Cerebellar nuclear complex (tissue), 1 donor: ENCODE results near the gene FAM83C.
"Not testable (repeated sequence)": the region's sequence is repeated elsewhere in the genome, so short reads cannot be mapped to it uniquely, and the experiment has no call there.

Experiments used
- DNase-seq, 2 experiments: peaks; one replicate each; lab custom pipeline; 2025; lab: John Stamatoyannopoulos, UW

FAM83C gene

DNA sequence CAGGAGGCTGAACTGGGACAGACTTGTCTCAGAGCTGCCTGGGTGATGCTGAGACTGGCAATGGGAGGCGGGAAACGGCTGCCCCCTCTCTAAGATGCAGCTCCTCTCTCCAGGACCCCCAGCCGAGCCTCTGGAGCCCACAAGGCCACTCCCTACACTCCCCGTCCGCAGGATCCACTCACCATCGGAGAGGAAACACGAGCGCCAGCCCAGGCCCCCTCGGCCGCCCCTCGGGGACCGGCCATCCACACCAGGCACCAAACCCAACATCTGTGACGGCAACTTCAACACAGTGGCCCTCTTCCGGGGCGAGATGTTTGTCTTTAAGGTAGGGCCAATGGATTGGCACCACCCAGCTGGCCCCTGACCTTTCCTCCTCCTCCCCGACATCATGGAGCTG is 25.1 kb downstream of the FAM83C start:
- no peak for DNase-seq

DNA sequence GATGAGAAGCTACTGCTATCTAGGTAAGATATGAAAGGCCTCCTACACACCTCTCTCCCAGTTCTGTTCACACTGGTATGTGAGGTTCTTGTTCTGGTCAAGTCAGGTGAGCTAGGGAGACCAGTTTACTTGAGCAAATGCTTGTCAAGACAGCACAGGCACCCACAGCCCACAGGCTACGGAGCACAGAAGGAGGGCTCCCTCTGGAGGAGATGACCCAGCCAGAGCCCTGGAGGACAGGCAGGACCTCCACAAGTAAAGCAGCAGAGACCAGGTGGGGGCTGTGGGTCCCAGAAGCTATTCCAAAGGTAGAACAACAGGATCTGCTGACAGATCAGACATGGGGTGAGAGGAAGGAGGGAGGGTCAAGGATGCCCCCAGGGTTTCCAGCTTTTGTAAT is 27.5 kb downstream of the FAM83C start:
- DNase-seq = no peak

DNA sequence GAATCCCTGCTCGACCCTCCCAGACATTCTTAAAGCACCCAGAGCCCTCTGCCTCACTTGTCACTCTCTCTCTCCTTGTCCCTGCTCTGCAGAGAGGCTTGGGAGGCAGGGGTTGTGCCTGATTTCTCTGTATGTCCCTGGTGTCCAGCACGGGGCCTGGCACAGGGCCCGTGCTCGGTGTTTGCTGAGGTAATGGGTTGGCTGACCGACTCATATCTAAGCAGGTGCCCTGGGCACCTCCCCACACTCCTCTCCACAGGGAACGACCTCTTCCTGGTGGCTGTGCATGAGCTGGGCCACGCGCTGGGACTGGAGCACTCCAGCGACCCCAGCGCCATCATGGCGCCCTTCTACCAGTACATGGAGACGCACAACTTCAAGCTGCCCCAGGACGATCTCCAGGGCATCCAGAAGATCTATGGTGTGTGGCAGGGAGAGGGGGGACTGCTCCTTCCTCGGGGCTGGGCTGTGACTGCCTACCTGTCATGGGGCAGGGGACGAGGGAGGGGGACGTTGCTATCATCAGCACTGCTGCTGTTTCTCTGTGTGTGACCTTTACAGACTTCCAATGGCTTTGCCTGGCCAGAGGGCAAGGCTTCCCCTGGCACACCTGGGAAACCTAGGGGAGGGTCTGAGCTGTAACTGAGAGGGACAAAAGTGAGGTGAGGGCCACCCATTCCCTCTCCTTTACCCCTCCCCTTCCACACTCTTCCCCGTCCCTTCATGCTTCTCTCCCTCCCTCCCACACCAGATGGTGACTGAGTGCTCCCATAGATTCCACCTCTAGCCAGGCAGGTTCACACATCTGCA is 28.5 kb downstream of the FAM83C start:
- DNase-seq = peak in 1 of 2 experiments; percentile 75

DNA sequence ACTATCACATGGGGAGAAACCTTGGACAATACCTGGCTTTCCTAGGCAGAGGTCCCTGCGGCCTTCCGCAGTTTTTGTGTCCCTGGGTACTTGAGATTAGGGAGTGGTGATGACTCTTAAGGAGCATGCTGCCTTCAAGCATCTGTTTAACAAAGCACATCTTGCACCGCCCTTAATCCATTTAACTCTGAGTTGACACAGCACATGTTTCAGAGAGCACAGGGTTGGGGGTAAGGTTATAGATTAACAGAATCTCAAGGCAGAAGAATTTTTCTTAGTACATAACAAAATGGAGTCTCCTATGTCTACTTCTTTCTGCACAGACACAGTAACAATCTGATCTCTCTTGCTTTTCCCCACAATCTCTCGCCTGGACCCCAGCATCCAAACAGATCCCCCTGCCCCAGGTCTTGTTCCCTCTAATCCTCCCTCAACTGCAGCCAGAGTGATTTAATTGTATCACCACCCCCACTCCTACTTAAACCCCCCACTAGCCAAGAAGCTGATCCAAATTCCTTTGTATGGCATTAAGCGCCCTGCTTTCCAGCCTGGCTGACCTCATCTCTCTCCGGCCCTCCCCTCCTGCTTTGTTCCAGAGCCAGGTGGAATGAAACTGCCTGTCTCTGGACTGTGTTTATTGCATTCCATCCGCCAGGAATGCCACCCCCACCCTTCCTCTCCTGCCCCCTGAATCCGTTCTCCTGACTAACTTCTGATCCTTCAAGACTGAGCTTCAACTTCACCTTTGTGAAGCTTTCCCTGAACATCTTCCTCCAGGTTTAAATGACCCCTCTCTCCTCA is 29.3 kb downstream of the FAM83C start:
- DNase-seq = peak in 1 of 2 experiments; percentile 84

DNA sequence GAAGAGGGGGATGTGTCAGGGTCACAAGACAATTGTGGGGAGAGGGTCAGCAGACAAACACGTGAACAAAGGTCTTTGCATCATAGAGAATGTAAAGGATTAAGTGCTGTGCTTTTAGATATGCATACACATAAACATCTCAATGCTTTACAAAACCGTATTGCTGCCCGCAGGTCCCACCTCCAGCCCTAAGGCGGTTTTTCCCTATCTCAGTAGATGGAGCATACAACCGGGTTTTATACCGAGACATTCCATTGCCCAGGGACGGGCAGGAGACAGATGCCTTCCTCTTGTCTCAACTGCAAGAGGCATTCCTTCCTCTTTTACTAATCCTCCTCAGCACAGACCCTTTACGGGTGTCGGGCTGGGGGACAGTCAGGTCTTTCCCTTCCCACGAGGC is 29.9 kb downstream of the FAM83C start:
- DNase-seq = not testable (repeated sequence)

DNA sequence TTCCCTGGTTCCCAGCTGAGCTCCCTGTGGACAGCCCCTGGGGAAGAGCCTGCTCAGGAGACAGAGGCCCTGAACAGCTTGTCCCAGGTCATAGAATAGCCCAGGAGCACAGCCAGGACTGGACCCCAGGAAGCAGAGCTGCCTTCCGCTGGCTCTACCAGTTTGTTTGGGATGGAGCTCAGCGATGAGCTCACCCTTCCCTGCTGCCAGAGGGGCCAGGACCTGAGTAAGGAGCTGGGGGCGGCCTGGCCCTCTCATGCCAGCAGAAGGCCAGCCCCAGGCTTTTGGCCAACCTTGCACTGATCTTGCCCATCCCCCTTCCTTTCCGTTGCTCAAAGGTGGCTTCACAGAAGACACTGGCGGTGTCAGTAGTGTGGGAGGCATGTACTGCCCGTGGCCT is 31.8 kb downstream of the FAM83C start:
- peak; percentile 66 to 77 for DNase-seq

DNA sequence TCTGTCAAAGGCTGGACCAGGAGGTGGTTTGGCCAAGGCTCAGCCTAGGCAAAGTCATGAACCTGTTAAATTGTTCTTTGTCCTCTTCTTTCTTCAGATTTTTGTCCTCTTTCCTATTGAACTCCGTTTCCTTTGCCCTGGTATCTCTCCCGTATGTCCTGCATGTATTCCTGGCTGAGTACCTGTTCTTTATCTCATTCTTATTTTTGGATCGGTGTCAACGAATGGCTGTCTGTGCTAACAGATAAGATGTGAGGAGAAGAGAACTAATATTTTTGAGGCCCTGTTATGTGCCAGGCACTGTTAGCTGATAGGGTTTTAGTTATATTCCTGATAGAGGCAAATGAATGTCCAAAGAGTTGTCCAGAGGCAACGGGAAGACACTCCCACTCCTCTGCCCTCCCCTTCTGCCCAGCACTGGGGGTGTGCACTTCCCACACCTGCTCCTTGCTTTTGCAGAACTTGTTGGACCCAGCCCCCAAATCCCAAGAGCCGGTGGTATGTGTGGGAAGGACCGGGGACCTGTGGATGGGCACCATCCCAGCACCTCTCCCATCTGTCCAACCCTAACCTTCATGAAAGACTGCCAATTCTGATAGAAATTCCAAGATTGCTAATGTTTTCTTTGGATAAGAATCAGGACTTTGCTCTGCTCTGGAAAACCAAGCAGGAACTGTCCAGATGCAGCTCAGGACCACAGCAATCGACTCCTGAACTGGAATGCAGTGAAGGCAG is 34.9 kb downstream of the FAM83C start:
- no peak for DNase-seq

DNA sequence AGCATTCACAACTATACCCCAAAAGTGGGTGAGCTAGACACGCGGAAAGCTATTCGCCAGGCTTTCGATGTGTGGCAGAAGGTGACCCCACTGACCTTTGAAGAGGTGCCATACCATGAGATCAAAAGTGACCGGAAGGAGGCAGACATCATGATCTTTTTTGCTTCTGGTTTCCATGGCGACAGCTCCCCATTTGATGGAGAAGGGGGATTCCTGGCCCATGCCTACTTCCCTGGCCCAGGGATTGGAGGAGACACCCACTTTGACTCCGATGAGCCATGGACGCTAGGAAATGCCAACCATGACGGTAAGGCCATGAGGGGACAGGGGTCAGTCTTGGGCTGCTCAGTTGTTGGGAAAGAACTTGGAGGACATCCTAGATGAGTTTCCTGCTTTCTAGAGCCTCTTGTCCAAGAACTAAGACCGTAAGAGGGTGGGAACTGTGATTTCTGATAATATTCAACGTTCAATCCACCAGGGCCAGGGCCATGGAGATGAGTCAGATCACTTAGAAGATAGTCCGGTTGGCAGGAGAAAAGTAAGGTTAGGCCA is 37.7 kb downstream of the FAM83C start:
- DNase-seq = no peak

DNA sequence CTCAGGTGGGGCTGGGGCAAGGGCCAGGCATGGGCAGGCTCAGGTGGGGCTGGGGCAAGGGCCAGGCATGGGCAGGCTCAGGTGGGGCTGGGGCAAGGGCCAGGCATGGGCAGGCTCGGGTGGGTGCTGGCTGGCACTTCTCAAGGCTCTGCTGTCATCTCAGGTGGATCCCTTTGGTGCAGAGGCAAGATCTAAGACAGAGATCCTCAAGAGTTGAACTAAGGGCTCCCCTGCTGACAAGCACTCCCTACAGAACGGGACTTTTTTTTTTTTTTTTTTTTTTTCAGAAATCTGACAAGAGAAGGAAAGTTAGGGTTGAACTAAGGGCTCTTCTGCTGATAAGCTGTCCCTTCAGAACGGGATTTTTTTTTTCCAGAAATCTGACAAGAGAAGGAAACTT is 39.2 kb downstream of the FAM83C start:
- DNase-seq = no peak

DNA sequence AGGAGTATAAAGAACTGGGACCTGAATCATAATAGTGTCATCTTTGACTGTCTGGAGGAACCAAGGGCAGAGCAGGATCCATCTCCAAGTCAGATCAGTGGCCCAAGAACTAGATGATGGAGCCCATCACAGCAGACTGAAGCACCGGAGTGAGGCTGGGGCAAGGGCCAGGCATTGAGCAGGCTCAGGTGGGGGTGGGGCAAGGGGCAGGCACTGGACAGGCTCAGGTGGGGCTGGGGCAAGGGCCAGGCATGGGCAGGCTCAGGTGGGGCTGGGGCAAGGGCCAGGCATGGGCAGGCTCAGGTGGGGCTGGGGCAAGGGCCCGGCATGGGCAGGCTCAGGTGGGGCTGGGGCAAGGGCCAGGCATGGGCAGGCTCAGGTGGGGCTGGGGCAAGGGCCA is 39.6 kb downstream of the FAM83C start:
- DNase-seq = not testable (repeated sequence)

DNA sequence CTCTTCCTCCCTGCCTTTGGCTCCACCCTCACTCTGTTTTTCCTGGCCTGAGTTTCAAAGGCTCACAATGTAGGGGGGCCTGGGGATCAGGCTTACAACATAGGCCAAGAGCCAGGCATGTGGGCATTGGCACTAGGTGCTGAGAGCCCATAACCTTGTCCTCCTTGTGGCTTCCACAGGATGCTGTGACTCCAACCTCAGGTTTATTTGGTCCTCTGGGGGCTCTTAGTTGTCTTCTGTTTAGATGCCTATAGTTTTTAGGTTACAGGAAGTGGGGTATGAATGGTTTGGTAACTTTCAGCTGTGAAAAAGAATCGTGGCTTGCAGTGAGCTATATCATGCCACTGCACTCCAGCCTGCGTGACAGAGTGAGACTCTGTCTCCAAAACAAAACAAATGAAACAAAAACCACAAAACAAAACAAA is 40.2 kb downstream of the FAM83C start:
- DNase-seq = no peak

DNA sequence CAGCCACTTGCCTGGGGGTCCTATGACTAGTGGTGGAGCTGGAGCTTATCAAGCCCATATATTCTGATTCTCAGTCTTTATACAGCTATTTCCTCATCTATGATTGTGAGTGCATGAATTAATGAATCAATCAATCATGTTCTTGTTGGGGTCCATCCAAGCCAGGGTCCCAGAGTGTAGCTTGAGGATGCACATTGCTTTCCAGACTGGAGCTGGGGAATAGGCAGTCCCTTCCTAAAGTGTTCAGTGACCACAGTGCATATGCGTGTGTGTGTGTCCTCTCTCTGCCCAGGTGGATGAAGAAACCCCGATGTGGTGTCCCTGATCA is 40.6 kb downstream of the FAM83C start:
- DNase-seq = no peak

DNA sequence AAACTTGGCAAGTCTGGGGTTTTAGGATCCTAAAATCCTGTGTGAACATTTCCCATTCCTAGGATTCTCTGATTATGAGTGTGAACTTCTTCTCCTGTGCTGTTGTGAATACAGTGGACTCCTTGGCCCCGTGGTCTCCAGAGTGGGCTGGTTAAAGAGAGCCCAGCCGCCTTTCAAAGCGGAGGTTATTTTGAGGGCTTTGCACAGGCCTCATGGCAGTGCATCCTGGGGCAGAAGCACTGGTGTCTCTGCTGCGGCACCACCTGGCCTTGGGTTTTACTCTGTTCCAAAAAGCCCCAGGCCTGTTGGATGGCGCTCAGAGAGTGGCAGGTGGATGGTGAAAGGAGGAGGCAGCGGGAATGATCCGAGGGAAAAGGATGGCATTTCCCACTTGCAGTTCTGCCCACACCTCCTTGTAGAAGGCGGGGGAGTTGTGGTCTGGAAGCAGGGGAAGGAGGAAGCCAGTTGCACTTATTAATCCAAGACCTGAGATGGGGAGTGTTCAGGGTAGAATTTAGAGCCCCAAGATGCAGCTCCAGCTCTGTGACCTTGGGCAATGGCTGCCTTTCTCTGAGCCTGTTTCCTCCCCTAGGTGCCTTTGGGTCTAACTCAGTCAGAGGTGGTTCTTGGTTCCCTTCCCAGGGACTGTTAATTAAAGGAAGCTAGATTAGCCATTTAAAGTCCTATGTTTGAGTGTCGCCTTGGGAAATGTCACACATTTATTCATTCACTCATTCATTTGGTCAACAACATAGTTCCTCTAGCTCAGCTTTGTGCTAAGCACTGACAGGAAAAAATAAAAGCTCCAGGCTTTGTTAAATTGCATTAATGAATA is 43.4 kb downstream of the FAM83C start:
- peak; percentile 72 to 97 for DNase-seq

DNA sequence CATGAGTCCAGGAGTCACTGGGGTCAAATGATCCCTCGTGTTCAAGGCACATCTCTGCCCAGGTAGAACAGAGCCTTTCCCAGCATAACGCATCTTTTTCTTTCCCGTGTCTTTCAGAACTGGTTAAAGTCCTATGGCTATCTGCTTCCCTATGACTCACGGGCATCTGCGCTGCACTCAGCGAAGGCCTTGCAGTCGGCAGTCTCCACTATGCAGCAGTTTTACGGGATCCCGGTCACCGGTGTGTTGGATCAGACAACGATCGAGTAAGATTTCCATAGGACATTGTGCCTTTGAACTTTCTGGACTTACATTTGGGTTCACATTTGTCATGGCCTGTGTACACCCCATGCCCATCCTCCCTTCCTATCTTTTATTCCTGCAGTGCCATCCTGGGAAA is 45.5 kb downstream of the FAM83C start:
- DNase-seq = no peak

DNA sequence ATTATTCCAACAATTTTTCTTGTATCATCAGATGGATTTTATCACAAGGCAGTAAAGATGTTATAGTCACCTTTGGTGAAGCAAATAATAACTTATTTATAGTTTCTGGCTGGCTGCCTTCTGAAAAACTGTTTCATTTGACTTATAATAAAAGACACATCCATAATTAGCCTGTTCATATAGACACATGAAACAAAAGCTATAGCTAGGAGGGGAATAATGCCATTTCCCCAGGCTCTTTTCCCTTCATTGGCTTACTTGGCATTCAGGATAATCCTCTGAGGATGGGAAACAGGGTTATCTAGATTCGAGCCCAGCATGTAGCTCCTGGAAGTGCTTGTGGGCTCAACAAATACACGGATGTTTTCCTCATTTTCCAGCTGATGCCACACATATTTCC is 48.2 kb downstream of the FAM83C start:
- DNase-seq = no peak

DNA sequence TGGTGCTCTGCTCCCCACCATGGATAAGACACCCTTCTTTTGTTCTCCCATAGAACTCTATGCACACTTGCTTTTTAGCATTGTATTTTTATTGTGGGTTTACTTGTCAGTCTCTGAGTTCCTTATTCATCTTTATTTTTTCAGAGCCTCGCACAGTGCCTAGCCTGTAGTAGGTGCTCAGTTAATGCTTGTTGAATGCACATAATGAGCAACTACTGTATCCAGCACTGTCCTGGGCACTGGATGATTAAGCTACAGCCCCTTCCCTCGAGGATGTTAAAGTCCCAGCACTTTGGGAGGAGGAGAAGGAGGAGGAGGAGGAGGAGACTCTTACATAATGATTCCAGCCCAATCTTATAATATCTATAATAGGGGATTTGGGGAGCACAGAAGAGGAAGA is 48.9 kb downstream of the FAM83C start:
- DNase-seq = no peak

DNA sequence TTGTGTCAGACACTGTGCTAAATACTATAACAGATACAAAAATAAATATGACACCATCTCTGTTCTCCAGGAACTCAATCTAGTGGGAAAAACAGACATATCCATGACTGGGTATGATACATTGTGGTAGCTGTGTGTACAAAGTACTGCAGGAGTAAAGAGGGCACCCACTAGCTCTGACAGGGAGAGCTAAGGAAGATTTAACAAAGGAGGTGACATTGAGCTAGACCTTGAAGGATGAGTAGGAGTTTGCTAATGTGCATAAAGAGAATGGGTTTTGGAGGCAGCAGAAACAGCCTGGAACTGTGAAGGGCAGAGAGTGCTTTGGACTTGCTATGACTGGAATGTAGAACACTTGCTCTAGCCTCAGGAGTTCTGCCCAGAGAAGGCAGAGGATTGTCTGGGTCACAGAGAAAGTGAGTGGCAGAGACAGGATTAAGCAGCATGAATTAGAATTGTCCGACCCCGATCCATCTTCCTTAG is 51.4 kb downstream of the FAM83C start:
- no peak for DNase-seq

DNA sequence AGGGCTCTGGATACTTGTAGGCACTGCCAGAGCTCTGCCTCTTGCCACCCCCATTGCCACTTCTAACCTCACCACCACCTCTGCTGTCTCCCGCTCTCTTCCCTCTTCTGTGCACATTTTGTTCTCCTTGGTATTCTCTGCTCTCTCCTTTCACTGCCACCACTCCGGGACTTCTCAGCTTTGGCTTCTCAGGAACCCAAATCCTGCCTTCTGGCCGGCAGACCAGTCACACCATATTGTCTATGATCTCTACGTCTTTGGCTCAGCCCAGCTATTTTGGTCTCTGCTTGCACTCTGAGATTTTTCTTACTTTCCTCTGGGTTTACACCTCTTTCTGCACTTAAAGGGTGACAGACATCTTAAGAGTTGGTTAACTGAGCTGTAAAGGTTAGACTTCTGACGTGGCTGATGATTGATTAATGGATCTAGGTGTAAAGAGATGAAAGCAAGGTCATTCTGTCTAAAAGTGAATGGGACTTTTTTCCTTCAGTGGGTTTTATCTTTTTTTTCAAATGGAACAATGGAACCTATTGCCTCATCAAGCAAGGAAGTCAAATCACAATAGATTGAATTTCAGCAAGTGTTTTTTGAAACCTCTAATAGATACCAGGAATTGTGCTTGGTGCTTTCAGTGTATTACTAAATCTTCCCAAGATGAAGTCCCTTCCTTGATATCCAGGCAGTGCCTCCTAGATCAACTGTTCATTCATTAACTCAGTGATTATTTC is 52.0 kb downstream of the FAM83C start:
- peak in 1 of 2 experiments; percentile 52 for DNase-seq

DNA sequence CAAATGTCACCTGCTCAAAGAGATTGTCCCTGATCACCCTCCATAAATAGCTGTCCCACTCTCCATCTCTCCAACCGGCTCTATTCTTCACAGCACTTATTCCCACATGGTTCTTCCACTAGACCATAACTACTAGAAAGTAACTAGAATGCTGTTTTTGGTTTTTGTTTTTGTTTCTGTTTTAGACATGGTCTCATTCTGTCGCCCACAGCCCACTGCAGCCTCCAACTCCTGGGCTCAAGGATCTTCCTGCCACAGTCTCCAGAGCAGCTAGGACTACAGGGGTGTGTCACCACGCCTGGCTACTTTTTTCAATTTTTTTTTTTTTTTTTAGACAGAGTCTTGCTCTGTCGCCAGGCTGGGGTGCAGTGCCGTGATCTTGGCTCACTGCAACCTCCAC is 53.5 kb downstream of the FAM83C start:
- no peak for DNase-seq

DNA sequence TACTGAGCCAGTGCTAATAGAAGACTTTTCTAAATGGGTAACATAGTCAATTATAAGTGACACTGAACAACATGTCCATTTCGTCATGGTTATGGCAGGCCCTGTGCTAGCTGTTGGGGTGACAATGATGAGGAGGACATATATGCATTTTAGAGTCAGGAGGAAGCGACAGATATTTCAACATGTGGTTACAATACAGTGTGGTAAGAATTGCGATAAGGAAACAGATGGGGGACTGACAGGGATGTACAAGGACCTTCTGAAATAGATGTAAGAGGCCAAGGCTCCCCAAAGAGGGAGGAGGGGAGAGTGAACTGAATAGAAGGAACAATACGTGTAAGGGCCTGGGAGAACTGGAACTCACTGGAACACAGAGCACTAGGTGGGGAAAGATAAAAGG is 54.1 kb downstream of the FAM83C start:
- DNase-seq = no peak

DNA sequence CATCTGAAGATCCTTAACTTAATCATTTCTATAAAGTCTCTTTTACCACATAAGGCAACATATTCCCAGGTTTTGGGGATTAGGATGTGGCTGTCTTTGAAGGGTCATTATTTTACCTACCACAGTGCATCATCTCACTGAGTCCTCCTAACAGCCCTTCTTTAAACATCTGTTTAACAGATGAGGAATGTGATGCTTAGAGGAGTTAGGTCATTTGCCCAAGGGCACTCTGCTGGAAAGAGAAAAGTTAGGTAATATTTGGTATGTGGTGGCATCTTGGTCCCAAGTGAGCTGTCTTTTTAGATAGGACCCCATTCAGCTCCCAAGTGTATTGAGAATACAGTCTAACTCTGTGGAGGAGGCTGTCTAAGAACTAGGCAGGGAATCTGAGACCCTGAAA is 54.7 kb downstream of the FAM83C start:
- DNase-seq = no peak
